Measurements from ENCODE around the gene GPR151.

The GPR151 gene

DNA sequence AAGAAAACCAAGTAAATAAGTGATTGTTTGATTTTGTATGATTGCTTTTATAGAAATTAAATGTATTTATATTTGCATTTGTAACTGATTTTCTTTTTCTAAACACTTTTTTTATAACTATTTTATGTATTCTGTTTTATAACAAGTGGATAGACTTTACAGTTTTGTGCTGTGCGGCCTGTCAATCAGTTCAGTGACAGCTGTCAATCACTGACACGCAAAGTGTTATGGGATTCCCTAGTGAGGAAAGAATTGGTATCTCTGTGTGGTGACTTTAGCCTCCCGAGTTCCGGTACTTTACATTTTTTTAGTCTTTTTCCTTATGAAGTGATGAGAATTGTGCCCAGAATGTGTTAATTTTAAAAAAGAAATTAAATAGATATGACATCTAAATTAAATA is 16.3 kb downstream of the GPR151 start:
- DNase-seq (ENCODE audit: insufficient read length, low spot score) (no peak), FAIRE-seq (no peak)
- TF ChIP-seq, protein P1, sequence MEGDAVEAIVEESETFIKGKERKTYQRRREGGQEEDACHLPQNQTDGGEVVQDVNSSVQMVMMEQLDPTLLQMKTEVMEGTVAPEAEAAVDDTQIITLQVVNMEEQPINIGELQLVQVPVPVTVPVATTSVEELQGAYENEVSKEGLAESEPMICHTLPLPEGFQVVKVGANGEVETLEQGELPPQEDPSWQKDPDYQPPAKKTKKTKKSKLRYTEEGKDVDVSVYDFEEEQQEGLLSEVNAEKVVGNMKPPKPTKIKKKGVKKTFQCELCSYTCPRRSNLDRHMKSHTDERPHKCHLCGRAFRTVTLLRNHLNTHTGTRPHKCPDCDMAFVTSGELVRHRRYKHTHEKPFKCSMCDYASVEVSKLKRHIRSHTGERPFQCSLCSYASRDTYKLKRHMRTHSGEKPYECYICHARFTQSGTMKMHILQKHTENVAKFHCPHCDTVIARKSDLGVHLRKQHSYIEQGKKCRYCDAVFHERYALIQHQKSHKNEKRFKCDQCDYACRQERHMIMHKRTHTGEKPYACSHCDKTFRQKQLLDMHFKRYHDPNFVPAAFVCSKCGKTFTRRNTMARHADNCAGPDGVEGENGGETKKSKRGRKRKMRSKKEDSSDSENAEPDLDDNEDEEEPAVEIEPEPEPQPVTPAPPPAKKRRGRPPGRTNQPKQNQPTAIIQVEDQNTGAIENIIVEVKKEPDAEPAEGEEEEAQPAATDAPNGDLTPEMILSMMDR (IDR thresholded peaks at IDR 0.05; ENCODE audit: insufficient read depth, missing control alignments), result no peak

DNA sequence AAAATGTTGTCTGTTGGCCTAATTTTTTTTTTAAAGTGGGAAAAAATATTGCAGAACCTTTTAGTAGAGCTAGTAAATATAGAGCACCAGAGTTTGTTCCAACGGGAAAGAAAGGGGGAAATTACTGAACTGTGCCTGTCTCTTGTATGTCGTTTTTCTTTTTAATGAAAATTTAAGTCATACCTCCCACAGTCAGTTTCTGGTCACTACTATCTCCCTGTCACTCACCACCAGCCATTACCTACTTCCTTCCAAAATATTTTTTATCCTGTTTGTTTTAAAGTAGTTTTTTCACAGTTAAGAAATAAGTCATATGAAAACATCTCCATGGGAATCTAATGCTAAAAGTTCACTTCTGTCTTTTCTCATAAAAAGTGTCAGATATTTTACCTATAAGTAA is 21.3 kb downstream of the GPR151 start:
- DNase-seq (ENCODE audit: insufficient read length, low spot score) (no peak), FAIRE-seq (no peak)

DNA sequence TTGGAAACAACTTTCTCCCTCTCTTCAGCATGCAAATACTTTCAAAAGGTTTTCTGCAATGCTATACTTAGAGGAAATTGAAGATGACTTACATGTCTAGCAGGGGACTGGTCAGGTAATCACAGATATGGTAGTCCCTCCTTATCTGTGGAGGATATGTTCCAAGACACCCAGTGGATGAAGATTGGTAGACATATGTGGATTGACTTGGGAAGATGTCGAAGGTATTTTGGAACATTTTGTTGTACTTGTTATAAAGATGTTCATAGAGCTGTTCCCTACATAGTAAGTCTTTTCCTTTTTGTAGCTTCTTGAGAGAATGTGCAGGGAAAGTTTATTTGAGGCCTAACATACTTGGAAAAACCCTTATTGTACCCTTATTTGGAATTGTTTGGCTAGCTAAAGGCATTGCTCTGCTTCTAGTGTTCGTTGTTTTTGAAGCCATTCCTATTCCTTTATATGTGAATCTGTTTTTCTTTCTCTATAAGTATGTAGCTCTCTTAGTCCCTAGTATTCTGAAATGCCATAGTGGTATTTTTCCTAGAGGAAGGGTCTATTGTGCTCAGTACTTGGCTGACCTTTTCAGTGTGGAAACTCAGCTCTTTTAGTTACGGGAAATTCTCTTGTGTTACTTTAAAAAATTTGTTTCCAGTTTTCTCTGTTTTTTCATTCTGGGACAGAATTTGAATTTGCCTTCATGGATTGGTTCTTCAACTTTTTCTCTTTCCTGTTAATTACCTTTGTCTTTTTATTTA is 25.7 kb downstream of the GPR151 start:
- FAIRE-seq, result no peak
- TF ChIP-seq, protein P1 (IDR thresholded peaks at IDR 0.05; ENCODE audit: insufficient read depth, missing control alignments), result no peak
- no peak for DNase-seq (ENCODE audit: insufficient read length, low spot score)

More for the DNA sequence above, 21.3 kb downstream of the GPR151 start:
- TF ChIP-seq, protein P1 (IDR thresholded peaks at IDR 0.05; ENCODE audit: insufficient read depth, missing control alignments), result no peak

DNA sequence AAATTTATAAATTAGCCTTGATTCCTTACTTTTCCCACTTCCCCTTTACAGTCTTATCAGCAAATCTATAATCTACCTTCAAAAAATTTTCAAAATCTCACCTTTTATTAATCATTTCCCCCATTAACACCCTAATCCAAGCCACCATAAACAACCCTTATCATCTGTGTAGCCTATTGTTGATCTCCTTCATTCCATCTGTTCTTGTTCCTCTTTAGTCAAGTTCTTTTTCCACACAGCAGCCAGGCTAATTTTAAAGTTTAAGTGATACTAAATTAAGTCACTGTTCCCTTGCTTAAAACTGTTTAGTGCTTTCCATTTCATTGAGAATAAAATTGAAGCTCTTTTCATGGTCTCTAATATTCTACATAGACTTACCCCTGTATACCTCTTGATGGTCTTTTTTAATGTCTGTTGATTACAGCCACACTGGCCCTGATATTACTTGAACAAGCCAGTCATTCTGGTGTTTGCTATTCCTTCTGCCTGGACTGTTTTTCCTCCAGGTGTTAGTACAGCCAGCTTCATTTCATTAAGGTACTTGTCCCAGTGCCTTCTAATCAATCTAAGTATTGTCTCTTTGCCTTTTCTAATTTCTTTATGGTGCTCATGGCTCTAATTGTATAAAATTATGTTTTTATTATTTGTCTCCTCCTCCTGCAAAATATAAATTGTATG is 31.1 kb downstream of the GPR151 start:
- no peak for DNase-seq (ENCODE audit: insufficient read length, low spot score)
- FAIRE-seq, result no peak
- TF ChIP-seq, protein P1 (IDR thresholded peaks at IDR 0.05; ENCODE audit: insufficient read depth, missing control alignments), result no peak

DNA sequence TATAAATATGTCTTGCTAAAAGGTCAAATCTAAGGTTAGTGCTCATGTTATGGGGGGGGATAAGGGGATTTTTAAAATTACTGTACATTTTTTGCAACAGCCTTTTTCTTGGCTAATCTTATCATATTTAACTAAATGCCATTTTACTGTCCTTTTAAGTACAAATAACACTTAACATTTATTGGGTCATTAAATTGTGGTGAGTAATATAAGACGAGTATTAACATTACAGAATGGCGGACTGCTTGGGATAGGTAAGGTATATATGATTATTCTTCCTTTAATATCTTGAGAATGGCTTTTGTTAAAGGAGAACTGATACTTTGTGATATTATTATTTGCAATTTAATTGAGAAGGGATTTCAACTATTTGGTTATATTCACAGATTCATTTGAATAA is 33.2 kb downstream of the GPR151 start:
- FAIRE-seq, result no peak
- TF ChIP-seq, protein P1 (IDR thresholded peaks at IDR 0.05; ENCODE audit: insufficient read depth, missing control alignments), result no peak
- DNase-seq (ENCODE audit: insufficient read length, low spot score), result no peak

DNA sequence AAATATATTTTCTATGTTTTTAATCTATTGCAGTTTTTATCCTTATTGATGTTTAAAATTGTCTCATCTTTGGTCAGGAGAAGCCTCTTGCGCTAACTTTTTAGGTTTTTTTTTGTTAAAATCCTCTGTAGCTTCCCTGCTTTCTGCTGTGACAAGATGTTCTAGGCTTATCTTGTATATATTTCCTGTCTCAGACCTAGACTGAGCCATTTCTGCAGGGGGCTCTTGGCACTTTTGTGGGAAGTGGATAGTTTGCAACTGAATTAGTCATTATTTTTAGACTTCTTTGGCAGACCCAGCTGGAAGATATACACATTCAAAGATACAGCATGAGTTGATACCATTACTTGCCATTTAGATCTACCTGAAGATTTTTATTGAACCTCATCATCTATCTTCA is 40.1 kb downstream of the GPR151 start:
- FAIRE-seq, result no peak
- TF ChIP-seq, protein P1 (IDR thresholded peaks at IDR 0.05; ENCODE audit: insufficient read depth, missing control alignments), result no peak

More for the DNA sequence above, 40.1 kb downstream of the GPR151 start:
- DNase-seq (ENCODE audit: insufficient read length, low spot score), result no peak

All from D721Med (cell line).